Gastrocnemius medialis (tissue), 4 donors: Measurements from ENCODE around the gene SPINK4. TPM values are rescaled to one million over a fixed set of nuclear protein-coding genes. Genes with fewer than 3 reads are reported as not detected.

Experiments used
- ATAC-seq, 2 donors: fragments of 150-250 bp; one replicate each; pipeline ENCODE4 v1.9.1; 2016
- DNase-seq, 2 donors: peaks; one replicate each; pipeline ENCODE4 v3.0.0-alpha.2; 2019
- H3K27ac ChIP-seq, 4 donors: fragments of 200-600 bp; sonication (generic); 1 replicate in 1 of 4; 2 replicates in 3 of 4; pipeline ENCODE4 v1.5.1; 2016 to 2018; ENCODE audit warnings: mild to moderate bottlenecking in 2 of 4, moderate library complexity in 1 of 4
- H3K27me3 ChIP-seq, 3 donors: fragments of 200-600 bp; sonication (generic) in 2 of 3; 1 replicate in 1 of 3; 2 replicates in 2 of 3; pipeline versions ENCODE4 v1.5.1 to v1.6.0; 2016 to 2019; ENCODE audit warnings: mild to moderate bottlenecking in 1 of 3, moderate library complexity in 1 of 3
- H3K36me3 ChIP-seq, 2 donors: fragments of 200-600 bp; sonication (generic) in 1 of 2; one replicate each; pipeline ENCODE4 v1.5.1; 2017 to 2018
- H3K4me1 ChIP-seq, 2 donors: fragments of 200-600 bp; sonication (generic) in 1 of 2; one replicate each; pipeline ENCODE4 v1.5.1; 2016 to 2017; ENCODE audit warnings: mild to moderate bottlenecking in 2 of 2
- H3K4me3 ChIP-seq, 4 donors: fragments of 200-600 bp; sonication (generic) in 3 of 4; 1 replicate in 1 of 4; 2 replicates in 3 of 4; pipeline ENCODE4 v1.5.1; 2016 to 2019; ENCODE audit warnings: mild to moderate bottlenecking in 2 of 4
- H3K9me3 ChIP-seq, 3 donors: fragments of 200-600 bp; sonication (generic) in 2 of 3; 1 replicate in 1 of 3; 2 replicates in 2 of 3; pipeline ENCODE4 v1.5.1; 2016 to 2019
- POLR2A ChIP-seq, 2 donors: fragments of 450-650 bp; IDR thresholded peaks; one replicate each; pipeline ENCODE4 v1.6.1; 2017; ENCODE audit warnings: antibody characterized with exemption in 2 of 2, mild to moderate bottlenecking in 2 of 2, moderate library complexity in 2 of 2
- in situ Hi-C, 4 donors: fragments of 200-750 bp; cut with MboI; loops; one replicate each; pipeline versions ENCODE4 v1.15.0 to v1.8.0; 2017; ENCODE audit warnings: low sequenced_read_pairs in 4 of 4
- intact Hi-C: fragments of 100-400 bp; cut with DNase I; formaldehyde crosslinking; loops from one replicate; pipeline ENCODE4 v1.15.1; 2023; ENCODE audit warnings: low total_unique reads
- total RNA-seq, 4 donors: library from RNA; depleted of rRNA; stranded (reverse); fragments of >200 nt; gene quantifications; one replicate each; pipeline versions ENCODE4 v1.1.0 to v1.2.3, GENCODE V29; 2016
- TF ChIP-seq, protein P1 (sequence below), 5 experiments: fragments of 450-650 bp in 3 of 5; fragments of 200-600 bp in 2 of 5; sonication (generic) in 2 of 5; IDR thresholded peaks in 4 of 5; conservative IDR thresholded peaks in 1 of 5; 1 replicate in 4 of 5; 2 replicates in 1 of 5; pipeline ENCODE4 v1.5.1; 2016 to 2019; ENCODE audit warnings: antibody characterized with exemption in 5 of 5, mild to moderate bottlenecking in 3 of 5, moderate library complexity in 3 of 5

The SPINK4 gene
- total RNA-seq, 4 donors from 2014 or later: not detected

DNA sequence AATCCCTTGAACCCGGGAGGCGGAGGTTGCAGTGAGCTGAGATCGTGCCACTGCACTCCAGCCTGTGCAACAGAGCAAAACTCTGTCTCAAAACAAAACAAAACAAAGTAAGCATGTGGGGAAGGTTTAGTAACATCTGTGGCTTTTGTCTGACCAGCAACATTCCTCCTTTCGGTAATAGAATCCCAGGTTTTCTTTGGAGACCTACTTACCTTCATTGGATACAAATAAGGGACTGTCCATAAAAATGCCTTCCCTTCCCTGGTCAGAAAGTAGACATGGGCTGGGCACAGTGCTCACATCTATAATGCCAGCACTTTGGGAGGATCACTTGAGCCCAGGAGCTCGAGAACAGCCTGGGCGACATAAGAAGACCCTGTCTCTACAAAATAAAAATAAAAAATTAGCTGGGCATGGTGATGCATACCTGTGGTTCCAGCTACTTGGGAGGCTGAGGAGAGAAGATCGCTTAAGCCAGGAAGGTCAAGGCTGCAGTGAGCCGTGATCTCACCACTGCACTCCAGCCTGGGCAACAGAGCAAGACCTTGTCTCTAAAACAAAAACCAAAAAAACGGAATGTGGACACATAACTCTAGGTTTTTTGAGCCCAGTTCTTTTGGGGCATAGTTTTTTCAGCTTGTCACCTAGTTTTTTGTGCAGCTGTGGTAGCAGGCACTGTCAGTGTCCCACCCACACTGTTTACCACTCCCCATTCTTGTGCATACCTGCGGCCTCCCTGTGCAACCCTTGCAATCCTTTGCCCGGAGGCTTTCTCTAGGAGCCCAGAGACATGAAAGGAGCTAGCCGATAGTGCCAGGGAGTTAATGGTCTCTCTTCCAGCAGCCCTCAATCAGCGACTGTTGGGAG, 9.0 kb upstream of the SPINK4 start:
- no peak for ATAC-seq
- Histone ChIP-seq H3K27ac (no peak overlapping the region), H3K27me3 (no peaks in the 10 kb centered on the region), H3K4me1 (peaks cover 0 to under 1% of the 10 kb centered on the region in 2 donors), H3K4me3 (no peak overlapping the region), H3K36me3 (no peaks in the 10 kb centered on the region), H3K9me3 (no peaks in the 10 kb centered on the region)
- in situ Hi-C loops (no loop called here), intact Hi-C loops (no loop called here)
- no peak for TF ChIP-seq POLR2A (IDR thresholded peaks at IDR 0.05)
- TF ChIP-seq, protein P1, sequence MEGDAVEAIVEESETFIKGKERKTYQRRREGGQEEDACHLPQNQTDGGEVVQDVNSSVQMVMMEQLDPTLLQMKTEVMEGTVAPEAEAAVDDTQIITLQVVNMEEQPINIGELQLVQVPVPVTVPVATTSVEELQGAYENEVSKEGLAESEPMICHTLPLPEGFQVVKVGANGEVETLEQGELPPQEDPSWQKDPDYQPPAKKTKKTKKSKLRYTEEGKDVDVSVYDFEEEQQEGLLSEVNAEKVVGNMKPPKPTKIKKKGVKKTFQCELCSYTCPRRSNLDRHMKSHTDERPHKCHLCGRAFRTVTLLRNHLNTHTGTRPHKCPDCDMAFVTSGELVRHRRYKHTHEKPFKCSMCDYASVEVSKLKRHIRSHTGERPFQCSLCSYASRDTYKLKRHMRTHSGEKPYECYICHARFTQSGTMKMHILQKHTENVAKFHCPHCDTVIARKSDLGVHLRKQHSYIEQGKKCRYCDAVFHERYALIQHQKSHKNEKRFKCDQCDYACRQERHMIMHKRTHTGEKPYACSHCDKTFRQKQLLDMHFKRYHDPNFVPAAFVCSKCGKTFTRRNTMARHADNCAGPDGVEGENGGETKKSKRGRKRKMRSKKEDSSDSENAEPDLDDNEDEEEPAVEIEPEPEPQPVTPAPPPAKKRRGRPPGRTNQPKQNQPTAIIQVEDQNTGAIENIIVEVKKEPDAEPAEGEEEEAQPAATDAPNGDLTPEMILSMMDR (IDR thresholded peaks at IDR 0.05 in 4 of 5, conservative IDR thresholded peaks at IDR 0.05 in 1 of 5): no peak
- DNase-seq: no peak

GRCh38 chr9:33231623-33231942, 8.4 kb upstream of the SPINK4 start:
- no peak for DNase-seq
- H3K27ac ChIP-seq: no peak overlapping the region
- TF ChIP-seq, protein P1 (IDR thresholded peaks at IDR 0.05 in 4 of 5, conservative IDR thresholded peaks at IDR 0.05 in 1 of 5): no peak
- no peak for TF ChIP-seq POLR2A (IDR thresholded peaks at IDR 0.05)
- no peak overlapping the region for H3K4me3 ChIP-seq
- no peaks in the 10 kb centered on the region for H3K36me3 ChIP-seq
- no peaks in the 10 kb centered on the region for H3K27me3 ChIP-seq
- no peaks in the 10 kb centered on the region for H3K4me1 ChIP-seq
- in situ Hi-C loops: no loop called here
- no peaks in the 10 kb centered on the region for H3K9me3 ChIP-seq
- no peak for ATAC-seq
- intact Hi-C loops: no loop called here

DNA sequence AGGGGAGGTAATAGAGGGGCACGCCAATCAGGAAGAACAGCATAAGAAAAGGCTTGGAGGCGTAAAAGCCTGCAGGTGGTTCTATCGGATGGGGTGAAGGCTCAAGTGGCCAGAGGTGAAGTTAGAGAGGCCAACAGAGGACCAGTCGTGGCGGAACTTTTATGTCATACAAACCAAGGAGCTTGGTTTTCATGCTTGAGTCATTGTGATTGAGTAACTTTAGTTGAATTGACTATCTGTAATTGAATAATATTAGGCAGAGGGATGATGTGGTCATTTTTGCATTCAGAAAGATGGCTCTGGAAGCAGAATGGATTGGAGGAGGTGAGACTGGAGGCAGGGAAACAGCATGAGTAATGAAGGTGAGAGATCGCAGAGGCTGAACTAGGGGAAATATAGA, 7.2 kb upstream of the SPINK4 start:
- Histone ChIP-seq H3K4me3 (no peak overlapping the region), H3K27me3 (no peaks in the 10 kb centered on the region), H3K27ac (no peak overlapping the region), H3K4me1 (no peaks in the 10 kb centered on the region), H3K36me3 (no peaks in the 10 kb centered on the region), H3K9me3 (no peaks in the 10 kb centered on the region)
- ATAC-seq: no peak
- in situ Hi-C loops: no loop called here
- no peak for DNase-seq
- intact Hi-C loops: no loop called here
- TF ChIP-seq, protein P1 (IDR thresholded peaks at IDR 0.05 in 4 of 5, conservative IDR thresholded peaks at IDR 0.05 in 1 of 5): no peak
- no peak for TF ChIP-seq POLR2A (IDR thresholded peaks at IDR 0.05)

GRCh38 chr9:33233626-33234342, 6.2 kb upstream of the SPINK4 start:
- H3K4me1 ChIP-seq: no peaks in the 10 kb centered on the region
- no peaks in the 10 kb centered on the region for H3K27me3 ChIP-seq
- in situ Hi-C loops: no loop called here
- ATAC-seq: no peak
- no peak for TF ChIP-seq POLR2A (IDR thresholded peaks at IDR 0.05)
- TF ChIP-seq, protein P1 (IDR thresholded peaks at IDR 0.05 in 4 of 5, conservative IDR thresholded peaks at IDR 0.05 in 1 of 5): no peak
- no peak overlapping the region for H3K4me3 ChIP-seq
- intact Hi-C loops: no loop called here
- H3K36me3 ChIP-seq: no peaks in the 10 kb centered on the region
- peak in 1 of 2 donors; percentile 26 for DNase-seq
- H3K27ac ChIP-seq: no peak overlapping the region
- no peaks in the 10 kb centered on the region for H3K9me3 ChIP-seq
